ENCODE measurements around the gene LILRB3.
"Not testable (repeated sequence)": the region's sequence is repeated elsewhere in the genome, so short reads cannot be mapped to it uniquely, and the experiment has no call there.

LILRB3 gene

DNA sequence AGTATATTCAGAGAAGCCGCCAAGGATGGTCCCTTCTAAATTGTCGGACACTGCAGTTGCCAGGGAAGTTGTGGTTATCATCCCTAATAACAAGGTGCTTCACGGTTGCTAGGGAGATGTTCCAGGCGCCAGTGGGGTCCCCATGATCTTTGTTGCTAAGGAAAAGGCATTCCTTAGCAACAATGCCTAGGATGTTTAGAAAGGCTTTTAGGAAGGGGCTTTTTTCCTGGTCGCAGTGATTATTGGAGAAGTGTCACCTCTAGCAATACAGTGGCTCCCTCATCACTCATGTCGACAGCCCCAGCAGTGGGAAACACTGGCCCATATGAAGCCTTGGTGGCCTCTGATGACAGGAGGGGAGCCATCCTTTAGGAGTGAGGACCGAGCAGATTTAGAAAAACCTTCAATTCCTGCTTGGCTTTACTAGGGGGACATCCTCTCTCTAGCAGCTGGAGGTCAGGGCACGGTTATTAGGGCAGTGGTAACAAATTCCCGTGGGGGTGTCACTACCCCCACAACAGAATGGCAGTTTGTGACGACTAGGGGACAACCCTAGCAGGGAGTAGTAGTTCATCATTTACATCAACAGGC, 43.5 kb downstream of the LILRB3 start:
- no peak overlapping the region for H3K4me3 ChIP-seq (ENCODE audit: low read length)
- DNase-seq (ENCODE audit: low read depth): no peak
- TF ChIP-seq, protein P1, sequence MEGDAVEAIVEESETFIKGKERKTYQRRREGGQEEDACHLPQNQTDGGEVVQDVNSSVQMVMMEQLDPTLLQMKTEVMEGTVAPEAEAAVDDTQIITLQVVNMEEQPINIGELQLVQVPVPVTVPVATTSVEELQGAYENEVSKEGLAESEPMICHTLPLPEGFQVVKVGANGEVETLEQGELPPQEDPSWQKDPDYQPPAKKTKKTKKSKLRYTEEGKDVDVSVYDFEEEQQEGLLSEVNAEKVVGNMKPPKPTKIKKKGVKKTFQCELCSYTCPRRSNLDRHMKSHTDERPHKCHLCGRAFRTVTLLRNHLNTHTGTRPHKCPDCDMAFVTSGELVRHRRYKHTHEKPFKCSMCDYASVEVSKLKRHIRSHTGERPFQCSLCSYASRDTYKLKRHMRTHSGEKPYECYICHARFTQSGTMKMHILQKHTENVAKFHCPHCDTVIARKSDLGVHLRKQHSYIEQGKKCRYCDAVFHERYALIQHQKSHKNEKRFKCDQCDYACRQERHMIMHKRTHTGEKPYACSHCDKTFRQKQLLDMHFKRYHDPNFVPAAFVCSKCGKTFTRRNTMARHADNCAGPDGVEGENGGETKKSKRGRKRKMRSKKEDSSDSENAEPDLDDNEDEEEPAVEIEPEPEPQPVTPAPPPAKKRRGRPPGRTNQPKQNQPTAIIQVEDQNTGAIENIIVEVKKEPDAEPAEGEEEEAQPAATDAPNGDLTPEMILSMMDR (IDR thresholded peaks at IDR 0.05; ENCODE audit: insufficient read depth, low read depth, low read length, missing control alignments): no peak

DNA sequence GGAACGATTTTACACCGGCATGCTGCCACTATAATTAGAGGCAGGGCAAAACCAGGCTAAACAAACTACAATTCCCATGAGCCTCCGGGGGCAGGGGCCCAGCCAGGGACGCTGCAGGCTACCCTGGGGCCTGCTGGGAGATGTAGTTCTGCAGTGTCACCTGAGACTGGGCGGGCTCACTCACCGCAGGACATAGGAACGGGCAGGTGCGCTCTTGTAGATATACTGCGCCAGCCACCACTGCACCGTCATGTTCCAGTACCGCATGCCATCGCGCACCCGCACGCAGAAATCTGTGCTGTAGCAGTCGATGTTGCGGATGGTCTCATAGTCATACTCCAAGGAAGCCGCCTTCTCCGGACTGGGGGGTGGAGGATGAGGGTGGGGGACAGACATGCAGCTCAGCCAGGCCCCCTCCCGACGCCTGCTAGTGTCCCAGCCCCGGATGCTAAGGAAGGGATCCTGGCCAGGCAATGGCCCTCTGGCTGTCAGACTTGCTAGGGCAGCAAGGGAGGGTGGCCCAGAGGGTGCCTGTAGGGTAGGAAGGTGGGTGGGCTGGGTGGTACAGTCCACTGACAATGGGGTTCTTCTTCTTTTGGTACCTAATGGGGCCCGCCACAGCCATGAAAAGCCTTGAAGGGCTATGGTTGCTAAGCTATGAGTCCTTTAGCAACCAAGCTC, 44.1 kb downstream of the LILRB3 start:
- TF ChIP-seq, protein P1 (IDR thresholded peaks at IDR 0.05; ENCODE audit: insufficient read depth, low read depth, low read length, missing control alignments): no peak
- no peak overlapping the region for H3K4me3 ChIP-seq (ENCODE audit: low read length)
- DNase-seq (ENCODE audit: low read depth): no peak

DNA sequence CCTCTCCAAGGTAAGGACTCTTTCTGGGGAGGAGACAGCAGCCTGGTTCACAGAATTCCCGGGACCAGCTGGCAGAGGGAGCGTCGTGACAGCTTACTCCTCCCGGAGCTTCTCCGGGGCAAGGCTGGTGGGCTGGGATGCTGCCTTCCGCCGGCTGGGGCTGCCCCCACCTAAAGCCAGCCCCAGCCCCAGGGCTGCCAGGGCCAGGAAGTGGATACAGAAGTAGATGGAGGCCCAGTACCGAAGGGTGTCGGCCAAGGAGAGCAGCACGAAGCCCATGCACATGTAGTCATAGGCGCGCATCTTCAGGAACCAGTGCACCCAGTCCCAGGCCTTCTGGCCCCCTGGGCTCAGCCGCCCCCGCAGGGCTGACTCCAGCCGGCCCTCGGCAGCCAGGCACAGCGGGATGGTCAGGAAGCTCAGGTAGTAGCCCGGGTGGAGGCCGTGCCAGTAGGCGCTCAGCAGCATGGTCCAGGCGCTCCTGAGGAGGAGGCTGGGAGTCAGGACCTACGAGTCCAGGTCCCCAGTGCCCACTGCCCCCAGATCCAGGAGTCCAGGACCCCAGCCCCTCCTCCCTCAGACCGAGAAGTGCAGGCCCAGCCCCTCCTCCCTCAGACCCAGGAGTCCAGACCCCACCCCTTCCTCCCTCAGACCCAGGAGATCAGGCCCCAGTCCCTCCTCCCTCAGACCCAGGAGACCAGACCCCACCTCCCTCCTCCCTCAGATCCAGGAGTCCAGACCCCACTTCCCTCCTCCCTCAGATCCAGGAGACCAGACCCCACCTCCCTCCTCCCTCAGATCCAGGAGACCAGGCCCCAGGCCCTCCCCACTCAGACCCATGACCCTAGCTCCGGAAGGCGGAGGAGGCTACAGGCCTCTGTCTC, 48.6 kb downstream of the LILRB3 start:
- DNase-seq (ENCODE audit: low read depth): no peak
- TF ChIP-seq, protein P1 (IDR thresholded peaks at IDR 0.05; ENCODE audit: insufficient read depth, low read depth, low read length, missing control alignments): no peak
- H3K4me3 ChIP-seq (ENCODE audit: low read length): no peak overlapping the region

DNA sequence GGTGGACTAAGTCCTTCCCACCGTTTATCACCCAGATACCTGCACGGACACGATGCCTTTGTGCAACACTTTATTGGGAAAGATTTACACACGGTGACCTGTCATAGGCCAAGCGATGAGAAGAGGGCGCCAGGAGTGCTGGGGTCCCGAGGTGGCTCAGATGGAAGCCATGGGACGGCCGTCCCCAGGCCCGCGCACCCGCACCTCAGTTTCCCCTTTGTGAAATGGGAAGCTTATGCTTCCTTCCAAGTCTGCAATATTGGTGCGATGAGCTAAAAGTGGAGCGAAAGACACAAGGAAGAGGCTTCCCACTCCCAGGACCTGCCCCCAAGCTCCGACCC, 49.5 kb downstream of the LILRB3 start:
- DNase-seq (ENCODE audit: low read depth): peak; percentile 83
- H3K4me3 ChIP-seq (ENCODE audit: low read length): peak overlapping the region; percentile 63
- TF ChIP-seq, protein P1 (IDR thresholded peaks at IDR 0.05; ENCODE audit: insufficient read depth, low read depth, low read length, missing control alignments): no peak

DNA sequence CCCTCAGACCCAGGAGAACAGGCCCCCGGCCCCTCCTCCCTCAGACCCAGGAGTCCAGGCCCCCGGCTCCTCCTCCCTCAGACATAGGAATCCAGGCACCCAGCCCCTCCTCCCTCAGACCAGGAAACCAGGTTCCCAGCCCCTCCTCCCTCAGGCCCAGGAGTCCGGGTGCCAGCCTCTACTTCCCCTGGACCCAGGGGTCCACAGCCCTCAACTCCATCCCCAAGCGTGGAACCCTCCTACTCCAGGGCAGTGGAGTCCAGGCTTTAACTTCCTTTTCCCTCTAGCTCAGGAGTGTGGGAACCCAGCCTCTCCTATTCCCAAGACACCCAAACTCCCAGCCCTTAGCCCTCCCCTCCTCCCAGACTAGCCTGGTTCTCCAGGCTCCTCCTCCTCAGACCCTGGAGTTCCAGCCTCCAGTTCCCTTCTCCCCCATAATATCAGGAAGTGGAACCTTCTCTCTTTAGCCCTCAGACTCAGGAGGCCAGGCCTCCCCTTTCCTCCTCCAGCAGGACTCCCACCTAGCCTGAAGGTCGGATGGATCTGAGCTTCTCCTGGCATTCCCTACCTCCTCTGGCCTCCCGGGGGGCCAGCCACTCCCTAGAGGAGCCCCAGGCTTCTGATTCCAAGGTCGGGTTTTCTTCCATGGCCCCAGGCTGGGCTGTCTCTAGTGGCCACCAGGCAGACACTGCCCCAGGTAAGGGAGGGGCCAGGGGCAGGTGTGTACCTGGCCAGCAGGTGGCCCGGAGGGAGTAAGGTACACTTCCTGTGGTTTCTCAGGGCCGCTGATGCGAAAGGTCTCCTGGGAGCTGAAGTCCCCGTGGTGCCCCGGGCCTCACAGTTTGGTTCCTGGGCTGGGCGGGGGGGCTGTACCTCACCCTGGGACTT, 50.1 kb downstream of the LILRB3 start, which contains the start of gene TMC4:
Gene TMC4 (minus strand): TSS at position 690 of the 888 bp plus-strand sequence. CDS start 43 bp downstream, at position 647.
- peak; percentile 45 for DNase-seq (ENCODE audit: low read depth)
- TF ChIP-seq, protein P1 (IDR thresholded peaks at IDR 0.05; ENCODE audit: insufficient read depth, low read depth, low read length, missing control alignments): peak; percentile 54
- peak within 1 kb of the TSS; percentile 63 for H3K4me3 ChIP-seq (ENCODE audit: low read length)

DNA sequence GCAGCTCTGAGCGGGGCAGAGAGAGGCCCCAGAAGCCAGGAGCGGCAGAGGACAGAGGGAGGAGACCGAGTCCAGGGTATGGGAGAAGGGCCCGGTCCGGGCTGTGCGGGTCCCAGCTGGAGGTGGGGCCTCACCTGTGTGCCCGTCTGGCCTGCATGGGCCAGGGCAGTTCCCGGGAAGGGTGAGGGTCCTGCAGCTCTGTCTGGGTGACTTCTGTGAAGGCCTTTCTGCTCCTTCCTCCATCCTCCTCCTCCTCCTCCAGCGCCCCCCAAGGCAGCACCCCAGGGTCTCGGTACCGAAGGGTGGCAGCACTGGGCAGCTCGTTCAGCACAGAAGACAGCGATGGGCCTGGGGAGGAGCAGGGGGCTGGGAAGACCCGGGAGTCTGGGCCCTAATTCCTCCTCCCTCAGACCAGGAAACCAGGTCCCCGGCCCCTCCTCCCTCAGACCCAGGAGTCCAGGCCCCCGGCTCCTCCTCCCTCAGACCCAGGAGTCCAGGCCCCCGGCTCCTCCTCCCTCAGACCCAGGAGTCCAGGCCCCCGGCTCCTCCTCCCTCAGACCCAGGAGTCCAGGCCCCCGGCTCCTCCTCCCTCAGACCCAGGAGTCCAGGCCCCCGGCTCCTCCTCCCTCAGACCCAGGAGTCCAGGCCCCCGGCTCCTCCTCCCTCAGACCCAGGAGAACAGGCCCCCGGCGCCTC, 50.9 kb downstream of the LILRB3 start:
- DNase-seq (ENCODE audit: low read depth): not testable (repeated sequence)
- peak overlapping the region; percentile 63 for H3K4me3 ChIP-seq (ENCODE audit: low read length)
